LHCN-M2 (cell line): ENCODE measurements around the gene MON2. TPM values are rescaled to one million over a fixed set of nuclear protein-coding genes. Genes with fewer than 3 reads are reported as not detected.

Experiments used
- DNase-seq: peaks from one replicate; pipeline ENCODE4 v3.0.0-alpha.2; 2012; ENCODE audit warnings: low read depth
- total RNA-seq: library from RNA; depleted of rRNA; stranded (reverse); fragments of >200 nt; gene quantifications from 2 replicates; pipeline ENCODE4 v1.2.3, GENCODE V29; 2014

MON2 gene
- total RNA-seq, 1 experiment from 2014 or later, result 22.7 TPM

DNA sequence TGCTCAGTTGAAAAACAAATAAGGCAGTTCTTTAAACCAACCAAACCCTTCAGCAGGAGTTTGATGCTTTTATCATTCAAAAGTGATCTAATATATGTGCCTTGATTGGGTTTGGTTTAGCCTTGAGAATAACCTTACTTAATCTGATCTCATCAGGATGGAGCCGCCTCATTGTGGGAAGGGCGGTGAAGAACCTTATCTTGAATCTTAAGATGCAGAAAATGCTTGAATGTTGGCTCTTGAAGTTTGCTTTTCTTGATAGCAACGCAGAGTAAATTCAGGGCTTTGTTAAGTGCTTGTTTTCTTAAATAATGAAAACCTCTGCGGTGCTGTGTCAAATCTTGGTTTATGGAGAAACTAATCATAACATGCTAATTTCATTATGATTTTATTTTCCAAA is 138.2 kb downstream of the MON2 start:
- DNase-seq, result no peak

DNA sequence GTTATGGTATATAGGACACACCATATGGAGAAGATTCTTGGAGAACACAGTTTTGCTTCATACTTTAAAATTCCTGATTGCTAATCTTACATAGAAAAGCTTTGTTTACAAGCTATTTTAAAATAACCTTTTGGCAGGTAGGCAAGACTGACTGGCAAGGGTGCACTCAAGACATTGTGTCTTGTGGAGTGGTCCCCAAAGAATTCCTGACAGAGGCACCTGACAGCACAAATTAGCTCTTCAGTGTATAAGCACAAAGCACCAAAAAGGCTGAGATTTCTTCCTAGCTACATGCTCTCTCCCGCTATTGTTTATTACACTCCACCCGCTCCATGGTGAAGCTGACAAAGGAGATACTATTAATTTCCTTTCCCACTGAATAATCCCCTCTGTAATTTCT is 139.4 kb downstream of the MON2 start:
- DNase-seq, result no peak

DNA sequence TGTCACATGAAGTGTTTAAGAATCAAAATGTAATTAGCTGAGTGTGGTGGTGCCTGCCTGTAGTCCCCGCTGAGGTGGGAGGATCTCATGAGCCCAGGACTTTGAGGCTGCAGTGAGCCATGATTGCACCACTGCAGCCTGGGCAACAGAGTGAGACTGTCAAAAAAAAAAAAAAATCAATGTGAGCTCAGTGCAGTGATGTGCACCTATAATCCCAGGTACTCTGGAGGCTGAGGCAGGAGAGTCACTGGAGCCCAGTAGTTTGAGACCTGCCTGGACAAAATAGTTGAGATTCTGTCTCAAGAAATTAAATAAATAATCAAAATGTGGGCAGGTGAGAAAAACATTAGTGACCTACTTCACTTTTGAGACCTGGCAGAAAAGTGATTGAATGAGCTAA is 140.0 kb downstream of the MON2 start:
- no peak for DNase-seq

DNA sequence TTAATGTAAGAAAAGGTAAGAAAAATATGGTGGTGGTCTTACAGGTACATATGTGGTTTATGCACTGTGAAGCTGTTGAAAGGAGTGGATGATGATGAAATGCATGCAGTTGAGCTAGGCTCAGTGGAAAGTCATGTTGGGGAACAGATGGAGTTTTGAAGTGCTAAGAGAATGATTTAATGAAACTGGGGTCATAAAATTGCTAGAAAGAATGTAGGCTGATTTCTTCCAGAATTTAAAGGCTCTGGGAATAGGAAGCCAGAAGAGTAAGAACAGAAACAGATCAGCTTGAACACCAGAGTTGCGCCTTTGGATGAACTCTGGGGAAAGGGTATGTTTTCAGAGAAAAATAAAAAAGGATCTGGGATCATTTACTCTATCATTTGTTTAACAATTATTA is 146.5 kb downstream of the MON2 start:
- no peak for DNase-seq

DNA sequence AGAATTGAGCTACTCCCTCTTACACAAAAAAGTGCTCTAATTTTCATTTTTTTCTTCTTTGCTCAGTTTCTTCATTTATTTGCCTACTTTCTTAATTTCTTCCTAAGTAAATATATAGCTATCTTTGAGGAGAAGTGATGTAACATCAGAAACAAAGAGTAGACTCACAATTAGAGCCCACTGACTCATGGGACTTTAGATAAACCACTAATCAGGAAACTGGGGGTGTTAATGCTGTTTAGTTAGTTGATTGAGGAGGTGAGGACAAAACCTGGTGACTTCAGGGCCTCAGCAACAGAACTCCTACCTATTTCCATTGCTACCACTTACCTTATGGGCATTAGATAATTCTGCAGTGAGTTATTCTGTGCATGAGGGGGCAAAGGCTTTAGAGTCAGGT is 151.7 kb downstream of the MON2 start:
- DNase-seq, result no peak

DNA sequence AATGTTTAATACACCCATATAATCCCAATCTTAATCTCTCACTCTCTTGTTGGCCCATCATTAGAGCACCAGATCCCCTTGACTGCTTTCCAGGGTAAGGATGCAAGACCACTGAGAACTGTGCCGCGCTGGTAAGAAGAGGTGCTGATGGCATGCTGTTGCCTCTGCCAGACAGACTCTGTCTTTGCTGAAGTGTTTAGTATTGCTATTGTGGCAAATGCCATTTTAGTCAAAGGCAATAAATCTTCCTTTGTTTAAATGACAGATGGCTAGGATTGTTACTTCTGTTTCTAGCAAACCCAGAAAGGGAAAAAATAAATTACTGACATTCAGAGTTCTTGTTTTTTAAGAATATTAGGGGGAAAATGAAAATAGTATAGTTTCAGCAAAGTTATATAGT is 152.3 kb downstream of the MON2 start:
- DNase-seq, result no peak

DNA sequence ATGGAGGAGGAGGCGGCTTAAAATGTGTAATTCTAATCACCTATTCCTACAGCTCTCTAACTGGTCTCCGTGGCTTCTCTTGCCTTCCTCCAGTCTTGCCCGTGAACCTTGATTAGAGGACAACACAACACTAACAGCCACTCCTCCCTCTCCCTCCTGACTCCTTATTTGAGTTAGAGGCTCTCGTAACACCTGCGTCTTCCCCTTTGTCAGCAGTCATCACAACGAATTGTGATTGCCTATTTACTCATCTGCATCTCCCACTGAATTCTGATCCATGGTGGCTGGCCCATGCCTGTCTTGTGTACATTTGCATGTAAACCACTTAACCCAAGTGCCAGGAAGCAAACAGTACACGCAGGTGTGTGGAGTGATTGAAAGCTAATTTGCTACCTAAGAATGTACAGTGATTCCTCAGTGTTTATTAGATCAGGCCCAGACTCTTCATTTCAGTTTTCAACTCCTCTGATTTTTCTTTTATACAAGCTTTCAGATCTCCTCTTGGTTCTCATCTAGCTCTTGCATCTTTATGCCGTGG is 154.5 kb downstream of the MON2 start:
- no peak for DNase-seq

DNA sequence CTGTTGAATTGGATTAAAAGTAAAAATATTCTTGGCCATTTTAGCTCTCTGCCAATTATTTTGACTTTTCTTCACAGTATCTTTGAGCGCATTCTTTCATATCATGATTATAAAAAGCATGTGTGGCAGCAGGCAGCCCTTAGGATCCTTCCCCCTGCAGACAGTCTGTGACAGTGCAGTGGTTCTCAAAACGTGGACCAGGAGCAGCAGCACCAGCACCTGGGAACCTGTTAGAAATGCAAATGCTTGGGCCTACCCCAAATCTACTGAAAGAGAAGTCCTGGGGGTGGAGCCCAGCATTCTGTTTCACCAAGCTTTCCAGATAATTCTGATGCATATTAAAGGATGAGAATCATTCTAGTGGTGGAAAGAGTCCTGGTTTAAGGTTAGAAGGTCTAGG is 155.6 kb downstream of the MON2 start:
- DNase-seq, result no peak

DNA sequence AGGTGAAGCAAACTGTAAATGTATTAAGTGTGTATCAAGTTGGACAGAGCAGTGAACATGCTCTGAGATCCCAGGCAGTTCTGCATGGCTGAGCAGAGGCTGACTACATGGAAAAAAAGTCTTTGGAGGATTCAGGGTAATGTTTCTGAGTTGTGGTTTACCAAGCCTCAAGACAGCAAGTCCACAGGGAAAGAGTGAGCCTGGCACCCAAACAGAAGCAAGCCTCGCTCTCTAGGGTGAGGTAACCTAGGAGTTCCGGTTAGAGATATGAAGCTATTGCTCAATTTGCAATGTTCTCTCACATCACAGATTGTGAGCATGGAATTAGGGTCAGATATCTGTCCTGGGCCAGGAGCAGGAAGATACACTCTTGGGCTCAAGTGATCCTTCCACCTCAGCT is 158.6 kb downstream of the MON2 start:
- DNase-seq, result peak; percentile 42

DNA sequence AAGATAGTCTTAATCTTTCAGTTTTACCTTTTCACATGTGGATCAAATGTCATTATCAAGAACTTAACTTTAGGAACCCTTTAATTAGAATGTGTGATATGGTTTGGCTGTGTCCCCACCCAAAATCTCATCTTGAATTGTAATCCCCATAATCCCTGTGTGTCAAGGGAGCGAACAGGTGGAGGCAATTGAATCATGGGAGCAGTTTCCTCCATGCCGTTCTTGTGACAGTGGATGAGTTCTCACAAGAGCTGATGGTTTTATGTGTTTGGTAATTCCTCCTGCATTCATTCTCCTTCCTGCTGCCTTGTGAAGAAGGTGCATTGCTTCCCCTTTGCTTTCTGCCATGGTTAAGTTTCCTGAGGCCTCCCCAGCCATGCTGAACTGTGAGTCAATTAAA is 160.6 kb downstream of the MON2 start:
- no peak for DNase-seq

DNA sequence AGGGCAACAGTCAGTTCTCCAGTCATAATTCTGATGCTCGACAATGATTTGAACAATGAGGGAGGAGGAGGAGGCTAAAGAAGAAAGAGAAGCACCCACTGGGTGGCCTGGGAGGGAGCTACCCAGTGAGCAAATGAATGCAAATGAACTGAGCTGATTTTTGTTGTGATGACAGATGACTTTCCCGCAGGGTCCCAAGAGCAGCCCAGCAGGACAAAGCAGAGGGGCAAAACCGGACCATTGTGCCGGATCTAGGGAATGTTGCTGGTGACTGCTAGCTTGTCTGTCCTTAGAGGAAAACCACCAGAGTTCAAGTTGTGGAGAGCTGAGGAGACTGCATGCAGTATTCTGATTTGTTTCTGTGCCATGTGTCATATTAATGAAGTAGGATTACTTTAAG is 162.8 kb downstream of the MON2 start:
- no peak for DNase-seq

DNA sequence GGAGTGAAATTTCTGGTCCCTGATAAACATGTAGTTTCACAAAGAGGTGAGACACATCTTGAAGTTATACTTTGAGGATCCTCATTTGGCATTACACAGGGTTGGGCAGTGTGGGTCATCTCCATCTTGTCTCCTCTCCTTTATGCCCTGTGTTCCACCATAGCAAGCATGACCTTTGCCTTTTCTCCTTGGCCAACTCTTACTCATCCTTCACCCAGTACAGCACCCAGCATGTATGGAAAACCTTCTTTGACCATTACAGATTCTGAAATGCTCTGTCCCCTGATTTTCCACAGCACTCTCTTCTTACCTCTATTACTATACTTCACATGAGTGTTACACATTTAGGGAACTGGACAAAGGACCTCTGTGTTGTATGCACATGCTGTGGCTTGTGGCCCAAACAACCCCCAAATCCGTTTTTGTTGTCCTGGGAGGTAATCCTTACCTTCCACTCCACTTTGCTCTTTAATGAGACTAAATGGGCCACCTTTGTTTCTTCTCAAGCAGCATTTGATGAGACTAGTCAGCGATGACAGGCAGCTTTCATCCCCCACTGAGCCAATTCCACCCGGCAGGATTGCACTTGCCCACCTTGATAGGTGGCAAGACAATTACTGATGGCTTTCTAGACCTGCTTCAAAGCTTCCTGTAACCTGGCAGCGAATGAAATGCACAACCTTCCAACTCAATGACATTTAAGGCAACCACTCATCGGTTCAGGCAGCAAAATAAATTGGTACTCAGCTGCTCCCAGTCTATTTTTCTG is 163.5 kb downstream of the MON2 start:
- DNase-seq, result no peak

DNA sequence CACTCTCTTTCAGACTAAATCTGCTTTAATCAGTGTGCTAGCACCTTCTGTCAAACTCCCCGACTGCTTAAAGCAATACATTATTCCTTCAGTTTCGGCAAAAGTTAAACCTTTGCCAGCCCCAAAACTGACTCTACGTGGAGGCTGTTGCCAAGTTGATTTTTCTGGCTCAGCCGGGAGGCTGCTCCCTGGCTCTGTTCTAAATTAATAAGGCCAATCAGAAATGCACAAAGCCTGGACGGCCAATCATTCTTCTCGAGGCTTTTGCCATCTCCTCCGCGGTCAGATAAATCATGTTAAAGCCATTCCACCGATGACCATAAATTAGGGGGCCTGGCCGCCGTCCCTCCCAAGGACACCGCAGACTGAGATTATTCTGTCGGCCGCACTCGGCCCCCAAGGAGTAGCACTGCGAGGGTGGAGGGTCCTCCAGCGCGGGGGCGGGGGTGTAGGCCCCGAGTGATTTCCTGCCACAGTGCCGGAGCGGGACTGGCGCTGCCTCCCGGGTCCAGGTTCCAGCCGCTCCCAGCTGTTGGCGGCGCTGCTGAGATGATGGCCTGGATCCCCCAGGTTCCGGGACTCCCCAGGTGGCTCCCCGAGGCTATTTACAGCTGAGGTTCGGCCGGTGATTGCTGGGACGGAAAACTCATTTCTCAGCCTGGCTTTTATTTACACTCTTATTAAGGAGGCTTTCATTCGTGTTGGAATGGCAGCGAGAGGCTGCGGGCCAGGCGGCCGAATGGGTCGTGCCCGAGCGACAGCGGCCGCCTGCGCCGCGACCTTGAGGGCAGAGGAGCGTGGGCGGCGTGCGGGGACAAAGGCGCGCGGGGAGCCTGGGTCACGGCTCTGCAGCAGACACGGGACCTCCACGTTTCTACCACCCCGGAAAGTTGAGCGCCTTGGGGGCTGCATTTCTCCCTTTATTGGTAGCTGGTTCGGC is 165.1 kb downstream of the MON2 start:
- peak; percentile 87 for DNase-seq

DNA sequence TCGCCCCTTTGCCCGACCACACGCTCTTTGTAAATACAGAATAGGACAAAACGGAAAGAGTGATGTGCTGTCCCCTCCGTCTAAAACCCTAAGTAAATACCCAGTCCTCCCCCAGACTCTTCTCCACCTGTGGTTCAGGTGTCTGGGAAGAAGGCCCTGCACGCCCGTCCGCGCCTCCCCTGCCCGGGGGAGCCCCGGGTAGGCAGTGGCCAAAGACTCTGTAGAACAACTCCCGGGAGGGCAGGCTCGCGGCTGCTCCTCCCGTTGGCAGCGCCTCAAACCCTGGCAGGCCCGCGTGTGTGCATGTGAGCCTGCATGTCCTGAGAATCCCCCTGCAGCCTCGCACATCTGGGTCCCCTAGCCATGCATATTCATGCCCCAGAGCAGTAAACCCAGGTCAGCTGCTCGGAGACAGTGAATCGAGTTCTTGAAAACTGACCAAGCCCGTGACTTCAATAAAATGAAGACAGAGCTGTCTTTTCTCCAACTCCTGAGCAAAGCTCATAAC is 165.8 kb downstream of the MON2 start:
- DNase-seq, result peak; percentile 55

DNA sequence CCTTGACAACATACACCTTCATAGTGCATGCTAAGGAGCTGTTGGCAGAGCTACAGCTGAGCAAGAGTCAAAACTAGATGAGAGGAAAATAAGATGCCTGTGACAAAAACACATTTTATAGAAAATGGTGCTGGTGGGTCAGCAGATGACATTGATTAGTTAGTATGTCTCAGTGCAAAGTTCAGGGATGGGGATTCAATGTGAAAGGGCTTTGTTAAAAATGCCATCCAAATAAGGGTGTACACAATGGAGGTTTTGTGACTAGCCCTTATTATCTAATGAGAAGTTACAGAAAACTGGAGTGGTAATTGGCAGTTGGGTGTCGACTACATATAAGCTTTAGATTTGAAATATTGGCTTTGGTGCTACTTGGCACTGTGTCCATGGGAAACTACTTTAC is 169.0 kb downstream of the MON2 start:
- DNase-seq, result no peak

DNA sequence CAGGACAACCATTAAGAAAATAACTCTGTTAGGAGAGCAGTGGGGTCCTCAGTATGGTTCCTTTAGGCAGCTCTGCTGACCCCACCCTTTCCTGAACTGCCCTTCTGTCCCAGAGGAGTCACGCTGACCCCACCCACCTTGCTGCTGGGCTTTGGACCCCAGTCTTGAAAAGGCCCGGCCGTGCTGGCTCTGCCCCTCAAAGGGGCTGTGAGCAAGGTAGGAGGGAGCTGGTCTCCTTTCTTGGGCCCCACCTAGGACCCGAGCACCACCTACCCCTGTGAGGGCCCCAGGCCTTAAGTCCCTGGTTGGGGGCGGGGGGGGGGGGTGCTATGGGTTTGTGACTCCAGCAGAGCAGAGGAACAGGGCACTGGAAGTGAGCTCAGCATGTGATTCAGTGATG is 171.1 kb downstream of the MON2 start:
- DNase-seq, result no peak

DNA sequence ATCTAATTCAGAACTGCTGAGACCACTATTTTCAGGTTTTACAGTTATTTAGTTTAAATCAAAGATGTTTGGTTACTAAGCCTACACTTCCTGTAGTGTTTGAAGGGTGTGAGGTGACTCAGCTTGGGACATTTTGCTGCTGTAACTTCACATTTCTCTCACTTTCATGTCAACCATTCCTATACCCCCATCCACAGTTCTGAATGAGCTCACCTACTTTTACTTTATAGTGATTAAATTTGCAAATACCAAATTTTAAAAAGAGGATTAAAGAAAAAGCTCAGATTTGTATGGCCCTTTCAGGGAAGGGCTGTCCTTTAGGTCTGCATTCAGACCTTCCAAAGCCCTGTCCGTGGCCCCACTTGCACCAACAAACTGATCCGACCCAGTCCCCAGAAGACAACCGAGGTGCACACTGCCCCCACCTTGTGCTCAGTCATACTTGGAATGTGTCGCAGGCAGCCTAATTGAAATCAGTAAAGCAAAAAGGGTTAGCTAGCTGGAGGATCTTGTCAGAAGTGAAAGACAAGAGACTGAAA is 174.4 kb downstream of the MON2 start:
- DNase-seq, result peak; percentile 51

DNA sequence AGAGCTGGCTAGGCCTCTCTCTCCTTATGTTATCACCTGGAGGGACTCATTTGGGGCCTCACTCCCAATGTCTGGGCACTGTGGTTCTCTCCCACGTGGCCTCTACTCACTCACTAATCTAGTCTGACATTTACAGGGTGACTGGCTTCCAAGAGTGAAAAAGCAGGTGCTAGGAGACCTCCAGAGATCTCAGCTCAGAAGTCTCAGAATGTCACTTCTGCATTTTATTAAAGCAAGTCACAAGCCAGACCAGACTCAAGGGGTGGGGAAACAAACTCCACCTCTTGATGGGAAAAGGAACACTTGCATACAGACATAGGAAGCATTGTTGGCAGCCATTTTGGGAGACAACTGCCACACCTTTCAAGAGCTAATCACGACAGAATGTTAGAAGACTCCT is 175.9 kb downstream of the MON2 start:
- DNase-seq, result no peak

DNA sequence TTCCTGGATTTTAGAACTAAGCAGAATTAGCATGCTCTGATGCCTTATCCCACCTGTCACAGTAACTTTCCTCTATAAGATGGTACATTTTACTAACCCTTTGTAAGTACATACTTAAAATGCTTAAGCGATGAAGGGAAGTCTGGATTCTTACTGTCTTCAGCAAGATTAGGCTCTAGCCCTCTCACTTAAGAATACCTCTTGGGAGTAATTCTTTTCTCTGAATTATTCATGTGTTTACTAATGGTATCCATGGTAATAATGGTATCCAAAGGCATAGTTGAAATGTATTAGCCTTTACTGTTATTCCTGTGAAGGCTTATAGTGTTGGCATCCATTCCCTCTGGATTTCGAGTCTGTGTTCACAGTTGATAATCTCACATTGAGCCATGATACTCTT is 176.9 kb downstream of the MON2 start:
- no peak for DNase-seq

DNA sequence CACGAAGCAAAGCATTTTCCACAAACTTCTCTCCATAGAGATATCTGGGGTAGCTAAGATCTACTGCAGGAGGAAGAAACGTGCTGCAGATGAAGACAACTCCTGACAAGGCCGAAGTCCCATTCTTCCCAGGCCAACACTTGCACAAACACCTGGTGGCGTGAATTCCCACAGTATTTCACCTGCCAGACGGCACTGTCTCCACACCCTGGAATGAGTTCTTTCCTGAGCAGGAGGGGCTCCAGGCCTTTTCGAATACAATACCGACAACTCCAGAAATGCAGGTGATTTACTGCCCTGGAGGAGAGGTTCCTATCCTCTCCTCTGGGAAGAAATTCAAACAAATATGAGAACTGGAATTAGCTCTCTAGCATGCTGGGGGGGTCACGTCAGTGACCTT is 179.9 kb downstream of the MON2 start:
- no peak for DNase-seq

DNA sequence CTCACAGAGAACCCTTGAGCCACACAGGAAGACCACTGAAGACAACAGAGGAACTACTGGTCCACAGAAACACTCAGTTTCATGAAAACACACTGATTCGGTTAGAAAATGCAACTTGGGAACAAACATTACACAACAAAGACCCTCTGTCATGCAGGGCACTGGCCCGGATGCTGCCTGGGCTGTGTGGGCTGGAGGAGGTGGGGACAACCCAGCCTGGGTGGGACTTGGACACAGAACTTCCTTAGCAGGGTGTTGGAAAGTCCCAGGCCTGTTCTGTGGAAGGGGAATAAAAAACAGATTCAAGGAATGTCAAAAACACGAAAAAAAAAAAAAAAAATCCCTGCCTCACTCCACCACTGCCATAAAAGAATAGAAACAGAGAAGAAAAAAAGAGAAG is 181.0 kb downstream of the MON2 start:
- DNase-seq, result no peak
